ENCODE measurements around the gene ARSI. TPM values are rescaled to one million over a fixed set of nuclear protein-coding genes. Genes with fewer than 3 reads are reported as not detected.

ARSI gene
- total RNA-seq, 1 donor from 2014 or later, result 4.2 TPM

DNA sequence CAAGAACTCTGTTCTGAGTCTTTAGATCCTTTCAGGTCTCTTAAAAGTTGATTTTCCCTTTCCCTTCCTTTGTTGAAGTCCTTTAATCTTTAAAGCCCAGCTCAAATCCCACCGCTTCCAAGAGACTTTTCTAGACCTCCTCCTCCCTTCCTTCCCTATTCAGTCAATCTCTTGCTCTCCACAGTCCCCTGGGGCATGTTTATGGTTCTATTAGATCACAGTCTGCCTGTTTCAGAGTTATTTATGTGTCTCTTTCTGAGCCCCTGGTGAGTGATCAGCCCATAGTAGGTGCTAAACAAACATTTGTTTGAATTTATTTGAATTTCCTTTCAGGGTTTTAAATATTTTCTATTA lies 7.2 kb upstream of the ARSI start:
- Histone ChIP-seq H3K4me1 (peaks cover 12% of the 10 kb centered on the region), H2AFZ (replicated peaks) (no peak overlapping the region), H3K27me3 (no peaks in the 10 kb centered on the region), H3K36me3 (no peaks in the 10 kb centered on the region), H3K27ac (no peak overlapping the region), H3K9ac (no peak overlapping the region), H3F3A (ENCODE audit: low read depth) (peaks cover 19% of the 10 kb centered on the region), H3K4me3 (no peak overlapping the region), H4K20me1 (ENCODE audit: low read depth) (no peaks in the 10 kb centered on the region), H3K4me2 (no peak overlapping the region), H3K79me2 (ENCODE audit: low read depth) (no peaks in the 10 kb centered on the region), H3K9me3 (ENCODE audit: low read depth) (no peaks in the 10 kb centered on the region)
- peak overlapping the region; percentile 77 for H3K27ac Mint-ChIP-seq
- no peaks in the 10 kb centered on the region for H3K36me3 Mint-ChIP-seq
- no peak for TF ChIP-seq EZH2phosphoT487 (IDR thresholded peaks at IDR 0.05)
- TF ChIP-seq, protein P1, sequence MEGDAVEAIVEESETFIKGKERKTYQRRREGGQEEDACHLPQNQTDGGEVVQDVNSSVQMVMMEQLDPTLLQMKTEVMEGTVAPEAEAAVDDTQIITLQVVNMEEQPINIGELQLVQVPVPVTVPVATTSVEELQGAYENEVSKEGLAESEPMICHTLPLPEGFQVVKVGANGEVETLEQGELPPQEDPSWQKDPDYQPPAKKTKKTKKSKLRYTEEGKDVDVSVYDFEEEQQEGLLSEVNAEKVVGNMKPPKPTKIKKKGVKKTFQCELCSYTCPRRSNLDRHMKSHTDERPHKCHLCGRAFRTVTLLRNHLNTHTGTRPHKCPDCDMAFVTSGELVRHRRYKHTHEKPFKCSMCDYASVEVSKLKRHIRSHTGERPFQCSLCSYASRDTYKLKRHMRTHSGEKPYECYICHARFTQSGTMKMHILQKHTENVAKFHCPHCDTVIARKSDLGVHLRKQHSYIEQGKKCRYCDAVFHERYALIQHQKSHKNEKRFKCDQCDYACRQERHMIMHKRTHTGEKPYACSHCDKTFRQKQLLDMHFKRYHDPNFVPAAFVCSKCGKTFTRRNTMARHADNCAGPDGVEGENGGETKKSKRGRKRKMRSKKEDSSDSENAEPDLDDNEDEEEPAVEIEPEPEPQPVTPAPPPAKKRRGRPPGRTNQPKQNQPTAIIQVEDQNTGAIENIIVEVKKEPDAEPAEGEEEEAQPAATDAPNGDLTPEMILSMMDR (IDR thresholded peaks at IDR 0.05), result no peak
- no peak for TF ChIP-seq EZH2 (IDR thresholded peaks at IDR 0.05)
- peaks cover 11% of the 10 kb centered on the region for H3K27me3 Mint-ChIP-seq (ENCODE audit: insufficient read depth, low read depth)
- H3K9me3 Mint-ChIP-seq, result no peaks in the 10 kb centered on the region
- DNase-seq (ENCODE audit: low spot score), result no peak
- peak overlapping the region; percentile 11 for H3K4me3 Mint-ChIP-seq
- peaks cover 74% of the 10 kb centered on the region for H3K4me1 Mint-ChIP-seq

DNA sequence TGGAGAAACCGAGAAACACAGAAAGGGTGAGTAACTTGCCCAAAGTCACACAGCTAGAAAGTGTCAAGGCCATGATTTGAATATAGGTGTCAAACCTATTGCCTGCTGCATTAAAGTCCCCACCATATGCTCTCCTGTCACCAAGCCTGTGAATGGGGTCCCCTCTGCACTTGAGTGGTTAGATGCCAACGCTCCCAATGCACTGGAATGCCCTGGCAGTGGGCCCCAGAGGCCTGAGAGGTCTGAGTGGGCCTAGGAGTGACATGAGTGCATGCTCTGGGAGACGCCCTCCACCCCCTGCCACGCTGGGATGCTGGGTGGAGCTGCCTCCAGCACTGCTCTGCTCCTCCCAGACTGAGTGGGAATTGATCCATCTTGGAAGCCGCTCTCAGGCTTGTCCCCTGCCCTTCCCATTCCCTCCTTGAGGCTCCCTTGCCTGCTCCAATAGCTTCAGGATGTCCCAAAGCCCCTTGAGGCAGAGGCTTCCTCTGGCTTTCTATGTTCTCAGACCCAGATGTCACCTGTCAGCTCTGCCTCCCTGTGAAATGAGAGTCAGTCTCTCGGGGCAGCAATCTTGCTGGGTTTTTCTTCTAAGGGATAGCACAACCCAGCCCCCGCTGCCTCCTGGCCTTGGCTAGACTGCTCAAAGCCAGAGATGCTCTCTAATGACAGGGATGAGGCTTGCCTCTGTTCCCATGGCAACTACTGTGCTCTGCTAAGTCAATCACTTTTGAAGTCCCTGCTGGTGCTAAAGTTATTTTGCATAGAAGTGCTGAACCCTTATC lies 6.6 kb upstream of the ARSI start:
- Mint-ChIP-seq H3K27me3 (ENCODE audit: insufficient read depth, low read depth) (peaks cover 11% of the 10 kb centered on the region), H3K4me1 (peaks cover 76% of the 10 kb centered on the region), H3K9me3 (no peaks in the 10 kb centered on the region), H3K36me3 (no peaks in the 10 kb centered on the region), H3K27ac (peak overlapping the region; percentile 77), H3K4me3 (no peak overlapping the region)
- H3K27ac ChIP-seq, result no peak overlapping the region
- H4K20me1 ChIP-seq (ENCODE audit: low read depth), result no peaks in the 10 kb centered on the region
- H3K4me1 ChIP-seq, result peaks cover 15% of the 10 kb centered on the region
- H2AFZ ChIP-seq (replicated peaks), result no peak overlapping the region
- no peak overlapping the region for H3K9ac ChIP-seq
- no peak overlapping the region for H3K4me3 ChIP-seq
- no peaks in the 10 kb centered on the region for H3K36me3 ChIP-seq
- peak; percentile 71 for DNase-seq (ENCODE audit: low spot score)
- H3K4me2 ChIP-seq, result no peak overlapping the region
- no peaks in the 10 kb centered on the region for H3K79me2 ChIP-seq (ENCODE audit: low read depth)
- H3F3A ChIP-seq (ENCODE audit: low read depth), result peaks cover 19% of the 10 kb centered on the region
- TF ChIP-seq, protein P1 (IDR thresholded peaks at IDR 0.05), result no peak
- TF ChIP-seq EZH2phosphoT487 (IDR thresholded peaks at IDR 0.05) (no peak), EZH2 (IDR thresholded peaks at IDR 0.05) (no peak)
- no peaks in the 10 kb centered on the region for H3K9me3 ChIP-seq (ENCODE audit: low read depth)
- no peaks in the 10 kb centered on the region for H3K27me3 ChIP-seq

DNA sequence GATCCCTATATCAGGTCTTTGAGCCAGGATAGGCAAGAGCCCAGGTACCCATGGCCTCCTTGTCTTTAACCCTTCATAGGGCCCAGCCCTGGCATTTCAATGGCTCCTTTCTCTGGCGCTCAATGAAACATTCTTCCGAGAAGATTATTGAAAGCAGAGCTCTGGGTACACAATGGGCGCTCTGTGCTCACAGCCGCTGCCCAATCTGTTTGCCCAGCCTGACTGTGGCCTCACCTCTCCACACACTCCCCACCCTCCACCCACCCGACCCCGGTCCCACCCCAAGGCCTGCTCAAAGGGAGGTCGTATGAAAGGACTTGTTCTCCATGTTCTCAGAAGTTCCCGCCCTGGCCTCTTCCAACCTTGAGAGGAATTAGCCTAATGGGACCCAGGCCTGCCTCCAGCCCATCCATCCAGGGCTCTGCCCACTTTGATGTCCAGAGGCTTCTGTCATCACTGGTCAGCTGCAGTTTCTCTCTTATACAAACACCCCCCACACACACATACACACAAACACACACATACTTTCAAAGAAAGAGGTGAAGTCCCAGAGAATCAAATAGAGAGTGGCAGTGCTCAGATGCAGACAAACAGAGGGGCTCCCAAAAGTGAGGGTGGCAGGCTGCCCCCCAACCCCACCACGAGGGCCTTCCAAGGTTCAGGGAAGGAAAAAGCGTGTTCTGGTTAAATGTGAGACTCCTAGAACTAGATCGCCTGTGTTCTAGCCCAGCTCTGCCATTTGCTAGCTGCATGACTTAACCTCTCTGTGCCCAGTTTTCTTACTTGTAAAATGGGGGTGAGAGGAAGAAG lies 5.1 kb upstream of the ARSI start:
- Histone ChIP-seq H3K79me2 (ENCODE audit: low read depth) (no peaks in the 10 kb centered on the region), H3K9me3 (ENCODE audit: low read depth) (no peaks in the 10 kb centered on the region), H4K20me1 (ENCODE audit: low read depth) (no peaks in the 10 kb centered on the region), H3K4me2 (no peak overlapping the region), H2AFZ (replicated peaks) (no peak overlapping the region), H3K4me1 (peaks cover 29% of the 10 kb centered on the region), H3K27me3 (no peaks in the 10 kb centered on the region), H3K36me3 (no peaks in the 10 kb centered on the region), H3F3A (ENCODE audit: low read depth) (peaks cover 32% of the 10 kb centered on the region), H3K4me3 (no peak overlapping the region), H3K27ac (no peak overlapping the region), H3K9ac (no peak overlapping the region)
- Mint-ChIP-seq H3K27me3 (ENCODE audit: insufficient read depth, low read depth) (peaks cover 11% of the 10 kb centered on the region), H3K27ac (peak overlapping the region; percentile 61), H3K4me3 (no peak overlapping the region), H3K36me3 (no peaks in the 10 kb centered on the region), H3K9me3 (no peaks in the 10 kb centered on the region), H3K4me1 (peaks cover 81% of the 10 kb centered on the region)
- DNase-seq (ENCODE audit: low spot score), result no peak
- no peak for TF ChIP-seq EZH2 (IDR thresholded peaks at IDR 0.05)
- TF ChIP-seq, protein P1 (IDR thresholded peaks at IDR 0.05), result no peak
- TF ChIP-seq EZH2phosphoT487 (IDR thresholded peaks at IDR 0.05), result no peak

Measured in neural progenitor cell (in vitro differentiated cells).